WTC11 (cell line): ENCODE results near the gene CERS3. TPM values are rescaled to one million over a fixed set of nuclear protein-coding genes. Genes with fewer than 3 reads are reported as not detected.

Source experiments
- ATAC-seq: fragments of 200-7000 bp; cut with Tn5 transposase; 2 replicates; pipeline ENCODE4 v1.10.0; 2021; ENCODE audit warnings: mild to moderate bottlenecking, moderate library complexity
- CTCF ChIA-PET: fragments of 300-600 bp; sonication (Branson Sonifier 250); formaldehyde crosslinking; loops from one replicate; lab custom pipeline; 2021; ENCODE audit warnings: antibody characterized with exemption; lab: Charles Lee
- POLR2A ChIA-PET: fragments of 350-600 bp; sonication (Branson Sonifier 250); formaldehyde crosslinking; loops from one replicate; lab custom pipeline; 2021; ENCODE audit warnings: antibody characterized with exemption; lab: Charles Lee
- DNase-seq: peaks from one replicate; pipeline ENCODE4 v3.0.0; 2021; ENCODE audit warnings: low spot score
- H3K27ac Mint-ChIP-seq: 2 replicates; pipeline ENCODE4 v1.8.0; 2021; ENCODE audit warnings: mixed read lengths
- H3K27me3 Mint-ChIP-seq: 2 replicates; pipeline ENCODE4 v1.8.0; 2021; ENCODE audit warnings: low read depth, mild to moderate bottlenecking, moderate library complexity, mixed read lengths
- H3K36me3 Mint-ChIP-seq: 2 replicates; pipeline ENCODE4 v1.8.0; 2021; ENCODE audit warnings: mixed read lengths
- H3K4me1 Mint-ChIP-seq: 2 replicates; pipeline ENCODE4 v1.8.0; 2022; ENCODE audit warnings: mixed read lengths
- H3K4me3 Mint-ChIP-seq: 2 replicates; pipeline ENCODE4 v1.8.0; 2021; ENCODE audit warnings: mild to moderate bottlenecking, moderate library complexity, mixed read lengths
- H3K9me3 Mint-ChIP-seq: 2 replicates; pipeline ENCODE4 v1.8.0; 2021; ENCODE audit warnings: mixed read lengths
- ATF3 ChIP-seq: sonication (generic); formaldehyde crosslinking; conservative IDR thresholded peaks from 2 replicates; pipeline ENCODE4 v1.8.1; 2022; ENCODE audit warnings: mild to moderate bottlenecking, missing genetic modification reagents
- CTCF ChIP-seq: fragments of 200-600 bp; IDR thresholded peaks from 2 replicates; pipeline ENCODE4 v1.8.0; 2022; ENCODE audit warnings: antibody characterized with exemption
- ERG ChIP-seq: fragments of 250-450 bp; sonication (Bioruptor Pico); IDR thresholded peaks from 2 replicates; pipeline ENCODE4 v1.8.0; 2021; ENCODE audit warnings: mild to moderate bottlenecking
- FOXK1 ChIP-seq: sonication (generic); formaldehyde crosslinking; IDR thresholded peaks from 2 replicates; pipeline ENCODE4 v1.8.0; 2022; ENCODE audit warnings: mild to moderate bottlenecking, moderate library complexity, missing genetic modification reagents
- GRHL2 ChIP-seq: fragments of 250-450 bp; sonication (Bioruptor Pico); IDR thresholded peaks from 2 replicates; pipeline ENCODE4 v1.8.0; 2022; ENCODE audit warnings: mild to moderate bottlenecking, moderate library complexity; ENCODE audit not compliant: insufficient replicate concordance, severe bottlenecking
- IRF2 ChIP-seq: sonication (generic); formaldehyde crosslinking; IDR thresholded peaks from 2 replicates; pipeline ENCODE4 v1.8.0; 2022; ENCODE audit warnings: low read depth, missing genetic modification reagents, borderline replicate concordance
- MYBL2 ChIP-seq: sonication (generic); formaldehyde crosslinking; IDR thresholded peaks from 2 replicates; pipeline ENCODE4 v1.8.1; 2023; ENCODE audit warnings: mild to moderate bottlenecking, moderate library complexity, missing genetic modification reagents
- OVOL2 ChIP-seq: fragments of 250-450 bp; sonication (Bioruptor Pico); IDR thresholded peaks from 2 replicates; pipeline ENCODE4 v1.9.0; 2021; ENCODE audit warnings: mild to moderate bottlenecking, borderline replicate concordance
- PREB ChIP-seq: sonication (generic); formaldehyde crosslinking; IDR thresholded peaks from 2 replicates; pipeline ENCODE4 v1.8.1; 2022; ENCODE audit warnings: mild to moderate bottlenecking, missing genetic modification reagents, moderate library complexity, borderline replicate concordance
- TEAD4 ChIP-seq: sonication (generic); formaldehyde crosslinking; IDR thresholded peaks from 2 replicates; pipeline ENCODE4 v1.8.0; 2022; ENCODE audit warnings: mild to moderate bottlenecking, missing genetic modification reagents
- USF2 ChIP-seq: sonication (generic); formaldehyde crosslinking; IDR thresholded peaks from 2 replicates; pipeline ENCODE4 v1.8.1; 2023; ENCODE audit warnings: mild to moderate bottlenecking, missing genetic modification reagents, moderate library complexity
- ZBTB21 ChIP-seq: sonication (generic); formaldehyde crosslinking; IDR thresholded peaks from 2 replicates; pipeline ENCODE4 v1.8.1; 2023; ENCODE audit warnings: mild to moderate bottlenecking, missing genetic modification reagents, borderline replicate concordance
- ZBTB43 ChIP-seq: sonication (generic); formaldehyde crosslinking; IDR thresholded peaks from 2 replicates; pipeline ENCODE4 v1.8.1; 2023; ENCODE audit warnings: mild to moderate bottlenecking, missing genetic modification reagents
- ZNF219 ChIP-seq: sonication (generic); formaldehyde crosslinking; IDR thresholded peaks from 2 replicates; pipeline ENCODE4 v1.8.0; 2023; ENCODE audit warnings: missing genetic modification reagents, mild to moderate bottlenecking, borderline replicate concordance
- ZNF396 ChIP-seq: fragments of 250-450 bp; sonication (Bioruptor Pico); IDR thresholded peaks from 2 replicates; pipeline ENCODE4 v1.8.0; 2021; ENCODE audit warnings: mild to moderate bottlenecking, moderate library complexity, borderline replicate concordance
- ZNF423 ChIP-seq: fragments of 250-450 bp; sonication (Bioruptor Pico); IDR thresholded peaks from 2 replicates; pipeline ENCODE4 v2.1.2; 2022; ENCODE audit warnings: mild to moderate bottlenecking, moderate library complexity
- ZNF512 ChIP-seq: sonication (generic); formaldehyde crosslinking; IDR thresholded peaks from 2 replicates; pipeline ENCODE4 v1.8.1; 2022; ENCODE audit warnings: missing genetic modification reagents, borderline replicate concordance
- total RNA-seq: library from RNA; stranded (reverse); gene quantifications from 3 replicates; pipeline ENCODE4 v1.2.3, GENCODE V29; 2021

The CERS3 gene
- total RNA-seq, 1 experiment from 2014 or later, result 0.74 TPM

- CTCF ChIA-PET, result no interaction called here
These were observed 60.5 kb downstream of the CERS3 start for GRCh38 chr15:100468285-100468684.

More at GRCh38 chr15:100468285-100468684, 60.5 kb downstream of the CERS3 start:
- DNase-seq (no peak), ATAC-seq (no peak)
- TF ChIP-seq ZBTB43 (CRISPR knock-in tag), result no peak
- no peak for TF ChIP-seq ZNF396 (CRISPR knock-in tag)
- TF ChIP-seq TEAD4 (CRISPR knock-in tag), result no peak
- no peak for TF ChIP-seq FOXK1 (CRISPR knock-in tag)
- no peak for TF ChIP-seq PREB
- TF ChIP-seq ERG (CRISPR knock-in tag), result no peak
- no peak for TF ChIP-seq OVOL2 (CRISPR knock-in tag)
- no peak for TF ChIP-seq MYBL2 (CRISPR knock-in tag)
- TF ChIP-seq ZNF423 (CRISPR knock-in tag), result no peak
- no peak for TF ChIP-seq GRHL2 (CRISPR knock-in tag)
- no peak for TF ChIP-seq USF2 (CRISPR knock-in tag)
- TF ChIP-seq IRF2 (CRISPR knock-in tag), result no peak
- TF ChIP-seq ZNF219 (CRISPR knock-in tag), result no peak
- TF ChIP-seq ATF3, result no peak
- TF ChIP-seq ZBTB21 (CRISPR knock-in tag), result no peak
- no peak for TF ChIP-seq CTCF
- TF ChIP-seq ZNF512, result no peak
- Mint-ChIP-seq H3K4me3 (no peak overlapping the region), H3K36me3 (no peaks in the 10 kb centered on the region), H3K9me3 (peaks cover 3% of the 10 kb centered on the region), H3K27ac (no peak overlapping the region), H3K27me3 (no peaks in the 10 kb centered on the region), H3K4me1 (peaks cover 11% of the 10 kb centered on the region)
- POLR2A ChIA-PET, result no interaction called here
